PC-9 (cell line): ENCODE data around the gene UBE2S.

Source experiments
- CTCF ChIP-seq: fragments of 200-600 bp; sonication (generic); conservative IDR thresholded peaks from 2 replicates; pipeline ENCODE4 v1.6.1; 2017; ENCODE audit warnings: mixed run types, antibody characterized with exemption, mild to moderate bottlenecking, moderate library complexity
- EZH2 ChIP-seq: fragments of 200-600 bp; sonication (generic); IDR thresholded peaks from 2 replicates; pipeline ENCODE4 v1.8.0; 2017; ENCODE audit warnings: antibody characterized with exemption, low read depth

- TF ChIP-seq CTCF (no peak), EZH2 (no peak)
Observed at GRCh38 chr19:55385724-55386492, 21.7 kb downstream of the UBE2S start, which contains the start of gene RPL28.
